ENCODE results near the gene GPSM1. TPM values are rescaled to one million over a fixed set of nuclear protein-coding genes. Genes with fewer than 3 reads are reported as not detected.

GPSM1 gene
- total RNA-seq, 1 experiment from 2014 or later, result 26.9 TPM

DNA sequence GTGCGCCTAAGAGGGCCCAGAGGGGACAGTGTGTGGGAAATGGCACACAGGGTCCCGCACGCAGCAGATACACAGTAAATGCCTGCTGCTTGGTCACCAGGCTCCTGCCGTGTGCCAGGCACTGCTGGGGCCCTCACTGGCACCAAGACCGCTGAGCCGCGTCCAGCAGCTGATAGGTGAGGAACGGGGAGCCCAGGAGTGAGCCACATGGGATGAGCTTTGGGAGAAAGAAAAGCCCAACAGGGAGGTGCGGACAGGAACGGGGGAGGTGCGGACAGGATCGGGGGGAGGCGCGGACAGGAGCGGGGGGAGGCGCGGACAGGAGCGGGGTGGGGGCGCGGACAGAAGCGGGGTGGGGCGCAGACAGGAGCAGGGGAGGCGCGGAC is 16.5 kb downstream of the GPSM1 start:
- Histone ChIP-seq H3F3A (ENCODE audit: low read length, unreplicated experiment) (no peaks in the 10 kb centered on the region), H3K4me2 (ENCODE audit: low read length) (no peak overlapping the region), H3K9me2 (replicated peaks; ENCODE audit: low read length) (no peaks in the 10 kb centered on the region), H3K4me3 (ENCODE audit: low read length) (no peak overlapping the region), H3K4me1 (ENCODE audit: insufficient read depth, low read length) (peaks cover 12% of the 10 kb centered on the region; the same call in 1 of the 2 replicates), H4K20me1 (ENCODE audit: low read length) (no peaks in the 10 kb centered on the region), H2AFZ (ENCODE audit: low read length) (no peak overlapping the region), H3K27ac (ENCODE audit: low read length) (no peak overlapping the region), H3K27me3 (ENCODE audit: low read length) (no peaks in the 10 kb centered on the region), H3K79me2 (ENCODE audit: low read length) (no peaks in the 10 kb centered on the region), H3K36me3 (ENCODE audit: low read depth, low read length) (no peaks in the 10 kb centered on the region), H3K9me3 (ENCODE audit: low read length) (no peaks in the 10 kb centered on the region), H3K9ac (ENCODE audit: low read length) (no peak overlapping the region)
- ATAC-seq, result no peak
- CTCF ChIA-PET, result no interaction called here
- no peak for TF ChIP-seq EZH2 (IDR thresholded peaks at IDR 0.05; ENCODE audit: low read length, unreplicated experiment)
- TF ChIP-seq, protein P1, sequence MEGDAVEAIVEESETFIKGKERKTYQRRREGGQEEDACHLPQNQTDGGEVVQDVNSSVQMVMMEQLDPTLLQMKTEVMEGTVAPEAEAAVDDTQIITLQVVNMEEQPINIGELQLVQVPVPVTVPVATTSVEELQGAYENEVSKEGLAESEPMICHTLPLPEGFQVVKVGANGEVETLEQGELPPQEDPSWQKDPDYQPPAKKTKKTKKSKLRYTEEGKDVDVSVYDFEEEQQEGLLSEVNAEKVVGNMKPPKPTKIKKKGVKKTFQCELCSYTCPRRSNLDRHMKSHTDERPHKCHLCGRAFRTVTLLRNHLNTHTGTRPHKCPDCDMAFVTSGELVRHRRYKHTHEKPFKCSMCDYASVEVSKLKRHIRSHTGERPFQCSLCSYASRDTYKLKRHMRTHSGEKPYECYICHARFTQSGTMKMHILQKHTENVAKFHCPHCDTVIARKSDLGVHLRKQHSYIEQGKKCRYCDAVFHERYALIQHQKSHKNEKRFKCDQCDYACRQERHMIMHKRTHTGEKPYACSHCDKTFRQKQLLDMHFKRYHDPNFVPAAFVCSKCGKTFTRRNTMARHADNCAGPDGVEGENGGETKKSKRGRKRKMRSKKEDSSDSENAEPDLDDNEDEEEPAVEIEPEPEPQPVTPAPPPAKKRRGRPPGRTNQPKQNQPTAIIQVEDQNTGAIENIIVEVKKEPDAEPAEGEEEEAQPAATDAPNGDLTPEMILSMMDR (conservative IDR thresholded peaks at IDR 0.05; ENCODE audit: low read depth, low read length), result no peak
- no peak for TF ChIP-seq EZH2phosphoT487 (IDR thresholded peaks at IDR 0.05; ENCODE audit: borderline replicate concordance, low read length)
- POLR2A ChIA-PET (ENCODE audit: unreplicated experiment), result no interaction called here
- no TSS peak for BruUV-seq (replicated peaks)
- DNase-seq, result no peak
- intact Hi-C loops (cut with micrococcal nuclease), result loop anchor here (2.0 kb wide), 1 partner anchor 19 kb away; the partner anchor contains the start of gene DNLZ

DNA sequence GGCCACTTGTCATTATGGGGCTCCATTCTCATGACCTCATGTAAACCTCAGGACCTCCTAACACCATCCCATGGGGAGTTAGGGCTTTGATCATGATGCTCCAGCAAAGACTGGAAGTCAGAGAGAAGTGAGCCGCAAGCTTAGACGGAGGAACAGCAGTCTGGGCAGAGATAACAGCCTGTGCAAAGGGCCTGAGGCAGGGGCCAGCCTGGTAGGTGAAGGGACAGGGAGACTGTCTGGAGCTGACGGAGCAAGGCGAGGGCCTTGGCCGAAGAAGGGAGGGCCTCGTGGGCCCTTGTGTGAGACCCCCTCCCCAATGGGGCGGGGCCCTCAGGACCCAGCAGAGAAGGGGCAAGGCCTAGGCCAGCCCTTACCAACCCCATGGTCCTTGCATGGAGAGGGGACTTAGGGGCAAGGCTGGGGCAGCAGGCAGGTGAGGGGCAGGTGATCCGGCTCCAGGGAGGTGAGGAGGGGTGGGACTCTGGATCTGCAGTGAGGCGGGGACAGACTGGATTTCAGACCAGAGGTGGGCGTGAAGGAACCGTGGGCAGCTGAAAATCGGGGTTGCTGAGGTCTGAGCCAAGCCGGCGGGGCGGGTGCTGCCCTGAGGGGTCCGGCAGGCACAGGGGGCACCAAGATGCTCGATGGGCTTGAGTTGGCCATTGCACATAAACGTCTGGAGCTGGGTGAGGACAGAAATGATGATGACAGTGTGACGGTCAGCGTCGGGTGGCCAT is 17.4 kb downstream of the GPSM1 start:
- H3K4me3 ChIP-seq (ENCODE audit: low read length), result no peak overlapping the region

More for the DNA sequence above, 17.4 kb downstream of the GPSM1 start:
- no peak for ATAC-seq
- H3K9ac ChIP-seq (ENCODE audit: low read length), result no peak overlapping the region
- H3F3A ChIP-seq (ENCODE audit: low read length, unreplicated experiment), result no peaks in the 10 kb centered on the region
- no peak for DNase-seq
- TF ChIP-seq EZH2 (IDR thresholded peaks at IDR 0.05; ENCODE audit: low read length, unreplicated experiment) (no peak), EZH2phosphoT487 (IDR thresholded peaks at IDR 0.05; ENCODE audit: borderline replicate concordance, low read length) (no peak)
- TF ChIP-seq, protein P1 (conservative IDR thresholded peaks at IDR 0.05; ENCODE audit: low read depth, low read length), result no peak
- peaks cover 12% of the 10 kb centered on the region; the same call in 1 of the 2 replicates for H3K4me1 ChIP-seq (ENCODE audit: insufficient read depth, low read length)
- H3K27me3 ChIP-seq (ENCODE audit: low read length), result no peaks in the 10 kb centered on the region
- POLR2A ChIA-PET (ENCODE audit: unreplicated experiment), result interaction anchor here (0.6 kb wide), 1 partner anchor 12 kb away, joined by 4 read pairs; no protein-coding TSS in a partner anchor
- H3K9me2 ChIP-seq (replicated peaks; ENCODE audit: low read length), result no peaks in the 10 kb centered on the region
- no peaks in the 10 kb centered on the region for H4K20me1 ChIP-seq (ENCODE audit: low read length)
- no TSS peak for BruUV-seq (replicated peaks)
- H3K9me3 ChIP-seq (ENCODE audit: low read length), result no peaks in the 10 kb centered on the region
- H3K4me2 ChIP-seq (ENCODE audit: low read length), result no peak overlapping the region
- no peaks in the 10 kb centered on the region for H3K36me3 ChIP-seq (ENCODE audit: low read depth, low read length)
- no peaks in the 10 kb centered on the region for H3K79me2 ChIP-seq (ENCODE audit: low read length)
- no peak overlapping the region for H3K27ac ChIP-seq (ENCODE audit: low read length)
- no peak overlapping the region for H2AFZ ChIP-seq (ENCODE audit: low read length)
- intact Hi-C loops (cut with micrococcal nuclease), result loop anchor here (2.0 kb wide), 1 partner anchor 18 kb away; the partner anchor contains the start of gene DNLZ
- CTCF ChIA-PET, result no interaction called here

Measured in PC-3 (cell line).